COR-L47 (cell line): Measurements from ENCODE around the gene GTF2A1L.

Experiments used
- DNase-seq: peaks from one replicate; lab custom pipeline; 2025; lab: John Stamatoyannopoulos, UW

Gene GTF2A1L

DNA sequence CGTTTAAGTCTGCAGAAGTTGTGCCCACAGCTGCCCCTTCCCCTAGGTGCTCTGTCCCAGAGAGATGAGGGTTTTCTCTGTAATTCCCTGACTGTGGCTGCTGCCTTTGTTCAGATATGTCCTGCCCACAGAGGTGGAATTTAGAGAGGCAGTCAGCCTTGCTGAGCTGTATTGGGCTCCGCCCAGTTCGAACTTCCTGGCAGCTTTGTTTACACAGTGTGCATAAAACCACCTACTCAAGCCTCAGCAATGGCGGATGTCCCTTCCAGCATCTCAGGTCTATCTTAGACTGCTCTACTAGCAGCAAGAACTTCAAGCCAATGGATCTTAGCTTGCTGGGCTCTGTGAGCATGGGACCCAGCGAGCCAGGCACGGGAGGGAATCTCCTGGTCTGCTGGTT is 89.8 kb downstream of the GTF2A1L start:
- DNase-seq: no peak

DNA sequence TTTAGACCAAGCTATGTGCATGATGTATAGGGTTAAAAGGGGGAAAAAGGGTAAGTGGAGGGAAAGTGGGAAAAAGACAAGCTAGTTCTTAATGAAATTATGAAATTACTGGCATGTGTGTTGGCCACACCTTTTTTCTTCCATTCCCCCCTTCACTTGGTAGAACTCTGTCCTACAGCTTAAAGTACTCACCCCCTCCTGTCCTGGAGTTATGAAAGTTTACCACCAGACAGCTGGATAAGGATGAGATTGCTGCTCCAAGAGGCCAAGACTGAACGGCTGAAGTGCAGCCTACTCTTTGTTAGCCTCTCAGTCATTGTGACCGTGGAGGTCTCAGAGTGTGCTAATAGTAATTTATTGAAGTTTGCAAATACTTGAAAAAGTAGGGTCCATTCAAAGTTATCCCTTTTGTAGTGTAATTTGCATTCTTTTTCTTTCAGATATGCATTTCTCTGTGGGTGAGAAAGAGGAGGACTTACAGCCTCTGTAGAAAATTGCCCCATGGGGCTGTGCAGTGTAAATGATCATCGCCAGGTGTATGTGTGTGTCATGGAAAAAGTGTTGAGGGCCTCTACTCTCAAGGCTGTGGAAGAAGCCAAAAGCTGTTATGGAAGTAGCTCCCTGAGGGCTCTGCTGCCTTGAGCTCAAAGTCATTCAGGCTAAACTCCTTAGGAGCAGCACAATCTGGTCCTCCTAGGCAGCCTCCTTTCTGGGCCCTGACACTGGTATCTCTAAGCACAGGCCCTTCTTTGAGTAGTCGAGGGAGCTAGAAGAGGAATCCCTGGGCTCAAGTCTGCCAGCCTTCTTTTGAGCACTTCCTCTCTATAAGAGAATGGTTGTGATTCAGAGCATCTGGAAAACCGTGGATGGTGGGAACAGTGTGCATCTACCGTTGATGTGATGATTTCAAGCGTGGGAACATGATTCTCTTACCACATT is 91.7 kb downstream of the GTF2A1L start:
- no peak for DNase-seq

DNA sequence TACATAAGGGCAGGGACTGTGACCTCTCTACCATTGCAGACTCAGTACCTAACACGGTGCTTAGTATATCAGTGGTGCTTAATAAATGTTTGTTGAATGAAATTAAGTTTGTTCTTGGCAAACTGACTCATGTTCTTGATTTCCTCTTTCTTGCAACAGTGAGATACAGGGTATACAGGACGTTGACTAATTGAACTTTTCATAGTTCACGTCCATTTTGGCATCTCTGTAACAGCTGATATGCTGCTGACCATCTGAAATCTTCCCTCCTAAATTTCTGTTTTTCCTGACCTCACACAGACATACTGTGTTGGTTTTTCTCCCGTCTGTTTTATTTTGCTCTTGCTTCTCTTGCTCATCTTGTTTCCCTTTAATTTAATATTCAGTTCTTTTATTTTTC is 93.7 kb downstream of the GTF2A1L start:
- DNase-seq: no peak

GRCh38 chr2:48712151-48712550 is 94.5 kb downstream of the GTF2A1L start:
- DNase-seq: no peak

- no peak for DNase-seq
Measured at GRCh38 chr2:48713647-48714046, 96.0 kb downstream of the GTF2A1L start.

GRCh38 chr2:48714245-48714644 is 96.6 kb downstream of the GTF2A1L start:
- no peak for DNase-seq

- no peak for DNase-seq
Measured at GRCh38 chr2:48715042-48715899, 97.6 kb downstream of the GTF2A1L start.

- no peak for DNase-seq
Measured at GRCh38 chr2:48715956-48716355, 98.3 kb downstream of the GTF2A1L start.

DNA sequence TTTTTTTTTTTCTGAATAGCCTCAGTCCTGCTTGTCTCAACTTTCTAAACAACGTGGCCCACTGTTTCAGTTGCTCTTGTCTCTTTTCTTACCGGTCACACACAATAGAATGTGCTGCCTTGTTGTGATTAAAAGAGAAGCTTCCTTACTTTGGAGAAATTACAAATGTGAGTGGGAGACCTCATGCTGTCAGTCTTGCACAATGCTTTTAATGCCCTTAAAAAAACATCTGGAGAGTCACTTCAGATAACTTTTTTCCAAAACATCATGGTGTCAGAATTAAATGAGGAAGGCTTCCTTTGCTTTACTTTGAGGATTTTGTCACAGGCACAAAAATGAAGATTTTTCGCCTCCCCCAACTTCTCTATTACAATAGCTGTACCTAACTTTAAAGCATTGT is 100.2 kb downstream of the GTF2A1L start:
- DNase-seq: no peak

DNA sequence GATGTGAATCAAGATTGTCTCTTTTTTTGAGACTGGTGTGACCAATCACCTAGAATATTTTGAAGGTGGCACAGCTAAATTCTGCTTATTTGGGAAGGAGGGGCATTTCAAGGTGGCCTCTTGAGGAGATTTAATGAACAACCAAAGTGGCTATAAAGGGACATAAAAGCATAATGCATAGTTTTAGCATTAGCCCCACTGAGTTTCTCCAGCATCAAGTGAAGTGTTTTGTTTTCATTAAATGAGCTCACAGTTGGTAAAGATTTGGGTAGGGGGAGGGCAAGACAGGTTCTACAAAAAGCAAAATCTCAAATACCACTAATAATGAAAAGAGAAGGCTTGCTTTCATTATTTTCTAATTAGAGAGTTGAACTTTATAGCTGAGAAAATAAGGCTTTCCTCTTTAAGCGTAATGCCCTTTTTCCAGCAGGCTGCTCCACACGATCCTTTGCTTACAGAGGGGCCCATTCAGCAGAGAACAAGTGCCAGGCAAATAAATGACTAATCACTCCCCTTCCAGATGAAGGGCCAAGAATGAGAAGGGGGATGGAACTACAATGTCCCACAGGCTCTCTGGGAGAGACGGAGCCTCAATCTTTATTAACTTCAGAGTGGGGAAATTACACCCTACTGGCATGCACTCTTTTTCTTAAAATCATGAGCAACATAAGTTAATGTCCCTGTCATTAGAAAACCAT is 102.0 kb downstream of the GTF2A1L start:
- no peak for DNase-seq

- no peak for DNase-seq
Measured at GRCh38 chr2:48721158-48721557, 103.5 kb downstream of the GTF2A1L start.

- no peak for DNase-seq
Measured at GRCh38 chr2:48722391-48722790, 104.7 kb downstream of the GTF2A1L start.

- no peak for DNase-seq
Measured at GRCh38 chr2:48723129-48723528, 105.5 kb downstream of the GTF2A1L start.

GRCh38 chr2:48724278-48724677 is 106.6 kb downstream of the GTF2A1L start:
- no peak for DNase-seq

DNA sequence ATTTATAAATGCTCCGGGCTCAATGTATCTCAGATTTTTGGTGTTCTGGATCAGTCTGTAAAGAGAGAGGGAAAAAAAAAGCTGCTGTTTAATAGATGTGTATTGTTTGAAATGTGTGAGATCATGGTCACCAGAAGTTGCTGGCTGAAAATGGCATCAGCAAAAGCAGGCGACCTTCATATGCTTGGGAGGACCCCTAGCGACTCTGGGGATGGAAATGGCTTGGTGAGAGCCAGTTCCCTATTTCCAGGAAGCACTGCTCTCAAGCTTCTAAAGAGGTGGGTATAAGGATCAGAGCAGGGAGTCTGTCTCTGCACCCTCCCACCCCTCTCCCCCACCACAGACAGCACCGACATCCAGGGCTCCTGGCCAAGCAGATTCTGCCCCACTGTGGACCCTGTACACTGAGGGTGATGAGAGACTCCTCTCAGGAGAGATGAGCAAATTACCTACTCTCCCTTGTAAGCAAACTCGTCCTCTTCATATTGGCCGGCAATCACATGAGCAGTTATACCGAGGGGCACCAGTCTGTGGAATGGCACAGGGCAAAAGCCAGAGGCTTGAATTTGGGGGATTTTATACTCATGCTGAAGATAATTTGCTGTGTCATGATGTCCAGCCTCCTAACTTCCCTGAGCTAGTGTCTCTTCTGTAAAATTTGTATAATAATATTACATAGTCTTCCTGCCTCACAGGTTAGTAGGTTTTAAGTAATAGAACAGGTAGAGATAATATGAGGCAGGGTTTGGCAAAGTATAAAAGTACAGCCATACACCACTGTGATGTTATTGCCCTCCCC is 108.2 kb downstream of the GTF2A1L start:
- no peak for DNase-seq

GRCh38 chr2:48727560-48727959 is 109.9 kb downstream of the GTF2A1L start:
- no peak for DNase-seq

DNA sequence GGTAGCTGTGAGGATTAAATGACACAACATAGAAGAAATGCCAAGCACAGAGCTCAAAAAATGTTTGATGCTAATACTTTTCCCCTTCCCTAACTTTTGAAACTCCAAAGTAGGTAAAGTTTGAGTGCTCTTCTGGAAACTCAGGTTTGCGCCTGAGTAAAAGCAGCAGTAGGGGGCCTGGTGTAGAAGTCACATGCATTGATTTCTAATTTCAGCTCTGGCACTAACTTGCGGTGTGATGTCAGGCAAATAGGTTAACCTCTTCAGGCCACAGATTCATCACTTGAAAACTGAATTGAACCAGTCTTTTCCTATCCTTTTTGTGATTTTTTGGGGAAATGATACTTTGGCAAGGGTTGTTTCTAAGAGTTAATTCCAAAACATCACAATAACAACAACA is 110.6 kb downstream of the GTF2A1L start:
- DNase-seq: no peak

DNA sequence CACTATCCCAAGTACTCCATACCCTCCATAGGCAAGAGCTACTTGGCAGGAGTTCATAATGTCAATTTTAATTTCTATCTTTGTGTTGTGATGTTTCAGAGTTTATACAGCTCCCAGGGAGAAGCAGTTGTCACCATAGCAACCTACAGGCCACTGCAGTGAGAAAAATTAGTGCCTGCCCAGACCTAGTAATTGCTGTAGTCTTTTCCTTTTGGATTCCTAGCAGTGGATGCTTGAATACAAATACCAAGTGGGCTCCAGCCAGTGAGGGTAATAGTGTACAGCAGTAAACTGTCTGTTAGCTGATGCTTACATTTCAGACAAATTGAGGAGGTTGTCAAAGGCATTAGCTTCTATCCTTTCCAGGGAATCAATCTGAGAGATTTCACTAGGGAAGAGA is 111.2 kb downstream of the GTF2A1L start:
- DNase-seq: peak; percentile 88
